Liver (tissue), 3 donors: ENCODE results near the gene GZMM.

Experiments used
- ATF3 ChIP-seq: IDR thresholded peaks from 2 replicates; pipeline ENCODE4 v1.6.1; 2016; ENCODE audit warnings: antibody characterized with exemption
- CTCF ChIP-seq: fragments of 150-350 bp; IDR thresholded peaks from 2 replicates; pipeline ENCODE4 v1.5.1; 2017; ENCODE audit warnings: improper control_type of control experiment, low read depth, low read length; ENCODE audit not compliant: missing input control
- JUND ChIP-seq, 2 donors: IDR thresholded peaks; 2 replicates each; pipeline ENCODE4 v1.6.1; 2016; ENCODE audit warnings: antibody characterized with exemption in 2 of 2
- MAX ChIP-seq: IDR thresholded peaks from 2 replicates; pipeline ENCODE4 v1.6.1; 2016; ENCODE audit warnings: antibody characterized with exemption
- SP1 ChIP-seq: IDR thresholded peaks from 2 replicates; pipeline ENCODE4 v1.6.1; 2018; ENCODE audit warnings: antibody characterized with exemption, mild to moderate bottlenecking
- YY1 ChIP-seq: IDR thresholded peaks from 2 replicates; pipeline ENCODE4 v1.6.1; 2016; ENCODE audit warnings: antibody characterized with exemption, mild to moderate bottlenecking
- TF ChIP-seq, protein P1 (sequence below): IDR thresholded peaks from 2 replicates; pipeline ENCODE4 v1.6.1; 2016; ENCODE audit warnings: antibody characterized with exemption, mild to moderate bottlenecking
- donor health status: healthy.
- donor health status: healthy.

- TF ChIP-seq JUND (IDR thresholded peaks at IDR 0.05) (no peak), CTCF (no peak), ATF3 (no peak), MAX (no peak), YY1 (no peak), SP1 (no peak)
- TF ChIP-seq, protein P1, sequence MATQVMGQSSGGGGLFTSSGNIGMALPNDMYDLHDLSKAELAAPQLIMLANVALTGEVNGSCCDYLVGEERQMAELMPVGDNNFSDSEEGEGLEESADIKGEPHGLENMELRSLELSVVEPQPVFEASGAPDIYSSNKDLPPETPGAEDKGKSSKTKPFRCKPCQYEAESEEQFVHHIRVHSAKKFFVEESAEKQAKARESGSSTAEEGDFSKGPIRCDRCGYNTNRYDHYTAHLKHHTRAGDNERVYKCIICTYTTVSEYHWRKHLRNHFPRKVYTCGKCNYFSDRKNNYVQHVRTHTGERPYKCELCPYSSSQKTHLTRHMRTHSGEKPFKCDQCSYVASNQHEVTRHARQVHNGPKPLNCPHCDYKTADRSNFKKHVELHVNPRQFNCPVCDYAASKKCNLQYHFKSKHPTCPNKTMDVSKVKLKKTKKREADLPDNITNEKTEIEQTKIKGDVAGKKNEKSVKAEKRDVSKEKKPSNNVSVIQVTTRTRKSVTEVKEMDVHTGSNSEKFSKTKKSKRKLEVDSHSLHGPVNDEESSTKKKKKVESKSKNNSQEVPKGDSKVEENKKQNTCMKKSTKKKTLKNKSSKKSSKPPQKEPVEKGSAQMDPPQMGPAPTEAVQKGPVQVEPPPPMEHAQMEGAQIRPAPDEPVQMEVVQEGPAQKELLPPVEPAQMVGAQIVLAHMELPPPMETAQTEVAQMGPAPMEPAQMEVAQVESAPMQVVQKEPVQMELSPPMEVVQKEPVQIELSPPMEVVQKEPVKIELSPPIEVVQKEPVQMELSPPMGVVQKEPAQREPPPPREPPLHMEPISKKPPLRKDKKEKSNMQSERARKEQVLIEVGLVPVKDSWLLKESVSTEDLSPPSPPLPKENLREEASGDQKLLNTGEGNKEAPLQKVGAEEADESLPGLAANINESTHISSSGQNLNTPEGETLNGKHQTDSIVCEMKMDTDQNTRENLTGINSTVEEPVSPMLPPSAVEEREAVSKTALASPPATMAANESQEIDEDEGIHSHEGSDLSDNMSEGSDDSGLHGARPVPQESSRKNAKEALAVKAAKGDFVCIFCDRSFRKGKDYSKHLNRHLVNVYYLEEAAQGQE = no peak
Measured at GRCh38 chr19:567296-567900, 23.5 kb downstream of the GZMM start.
